Activated CD4-positive, alpha-beta T cell treated with anti-CD3 and anti-CD28 coated beads, Interleukin-2, Interleukin-4, amounts not matched to agents 100 ng/mL and 50 ng/mL, durations not matched to agents 16 hours and 8 hours (primary cell): Measurements from ENCODE around the gene PCK2.

Source experiments
- DNase-seq: peaks from one replicate; pipeline ENCODE4 v3.0.0-alpha.2; 2020; ENCODE audit warnings: low spot score

The PCK2 gene

GRCh38 chr14:24060984-24061913 is 32.9 kb upstream of the PCK2 start:
- DNase-seq, result no peak

DNA sequence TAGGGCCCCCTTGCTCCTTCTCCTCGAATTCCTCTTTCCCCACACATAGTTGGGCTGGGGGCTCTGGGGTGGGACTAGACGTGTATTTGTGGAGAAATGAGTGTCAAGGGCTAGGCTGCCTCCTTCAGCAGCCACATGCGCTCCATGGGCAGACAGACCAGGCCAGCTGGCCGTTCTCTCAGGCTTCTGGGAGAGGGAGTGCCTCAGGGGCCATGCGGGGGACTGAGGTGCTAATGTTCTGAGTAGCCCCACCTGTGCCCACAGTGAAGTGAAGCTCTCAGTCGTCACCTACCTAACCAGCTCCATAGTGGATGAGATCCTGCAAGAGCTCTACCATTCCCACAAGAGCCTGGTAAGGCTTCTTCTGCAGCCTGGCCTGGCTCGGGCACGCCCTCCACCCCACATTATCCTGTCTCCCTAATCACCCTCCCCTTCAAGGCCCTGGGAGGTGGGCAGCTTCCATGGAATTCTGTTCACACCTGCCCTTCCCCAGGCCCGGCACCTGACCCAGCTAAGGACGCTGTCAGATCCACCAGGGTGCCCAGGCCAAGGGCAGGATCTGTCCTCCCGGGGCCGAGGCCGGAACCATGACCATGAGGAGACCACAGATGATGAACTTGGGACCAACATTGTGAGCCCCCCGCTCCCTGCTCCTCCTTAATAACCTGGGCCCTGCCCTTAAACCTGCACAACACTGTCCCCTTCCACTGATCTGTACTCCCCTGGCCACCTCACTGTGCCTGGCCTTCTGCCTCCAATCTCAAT is 31.7 kb upstream of the PCK2 start:
- DNase-seq, result no peak

- DNase-seq, result no peak
These were observed 30.8 kb upstream of the PCK2 start for GRCh38 chr14:24063263-24063836.

- DNase-seq, result no peak
These were observed 29.9 kb upstream of the PCK2 start for GRCh38 chr14:24064091-24064795.

DNA sequence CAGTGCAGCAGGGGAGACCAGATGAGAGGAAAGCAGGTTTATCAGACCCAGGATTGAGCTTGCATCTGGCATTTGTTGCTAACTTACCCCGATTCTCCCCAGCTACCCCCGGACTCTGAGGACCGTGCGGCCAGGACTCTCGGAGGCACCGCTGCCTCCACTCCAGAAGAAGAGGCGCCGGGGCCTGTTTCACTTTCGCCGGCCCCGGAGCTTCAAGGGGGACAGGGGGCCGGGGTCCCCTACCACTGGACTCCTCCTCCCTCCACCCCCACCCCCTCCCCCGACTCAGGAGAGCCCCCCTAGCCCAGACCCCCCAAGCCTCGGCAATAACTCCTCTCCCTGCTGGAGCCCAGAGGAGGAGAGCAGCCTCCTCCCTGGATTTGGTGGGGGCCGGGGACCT is 29.3 kb upstream of the PCK2 start:
- DNase-seq, result no peak

GRCh38 chr14:24065408-24065807 is 28.7 kb upstream of the PCK2 start:
- no peak for DNase-seq

DNA sequence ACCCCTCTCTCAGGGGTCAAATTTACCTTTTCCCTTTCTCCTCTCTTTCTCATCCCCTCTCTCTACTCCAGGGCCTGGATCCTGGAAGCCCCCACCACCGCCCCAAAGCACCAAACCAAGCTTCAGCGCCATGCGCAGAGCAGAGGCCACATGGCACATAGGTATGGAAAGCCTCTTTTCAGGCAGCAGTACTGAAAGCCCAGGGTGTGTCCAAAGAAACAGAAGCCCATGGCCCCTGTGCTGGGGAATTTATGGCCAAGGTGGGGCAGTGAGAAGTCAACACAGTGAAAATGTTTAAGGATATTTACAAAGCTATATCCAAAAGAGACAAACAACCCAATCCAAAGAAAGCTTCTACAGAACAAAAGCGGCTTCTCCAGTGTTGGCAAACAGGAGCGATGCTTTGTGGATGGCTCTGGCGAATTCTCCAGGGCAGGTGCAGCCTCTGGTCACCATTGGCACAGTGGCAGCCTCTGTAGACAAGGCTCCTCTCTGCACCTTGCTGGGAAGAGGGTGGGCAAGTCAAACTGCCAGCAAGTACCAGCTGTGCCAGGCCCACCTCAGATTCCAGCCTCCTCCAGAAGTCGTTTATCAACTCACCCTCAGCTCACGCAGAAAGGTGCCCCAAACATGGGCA is 27.5 kb upstream of the PCK2 start:
- no peak for DNase-seq

- no peak for DNase-seq
These were observed 26.7 kb upstream of the PCK2 start for GRCh38 chr14:24067133-24068082.

DNA sequence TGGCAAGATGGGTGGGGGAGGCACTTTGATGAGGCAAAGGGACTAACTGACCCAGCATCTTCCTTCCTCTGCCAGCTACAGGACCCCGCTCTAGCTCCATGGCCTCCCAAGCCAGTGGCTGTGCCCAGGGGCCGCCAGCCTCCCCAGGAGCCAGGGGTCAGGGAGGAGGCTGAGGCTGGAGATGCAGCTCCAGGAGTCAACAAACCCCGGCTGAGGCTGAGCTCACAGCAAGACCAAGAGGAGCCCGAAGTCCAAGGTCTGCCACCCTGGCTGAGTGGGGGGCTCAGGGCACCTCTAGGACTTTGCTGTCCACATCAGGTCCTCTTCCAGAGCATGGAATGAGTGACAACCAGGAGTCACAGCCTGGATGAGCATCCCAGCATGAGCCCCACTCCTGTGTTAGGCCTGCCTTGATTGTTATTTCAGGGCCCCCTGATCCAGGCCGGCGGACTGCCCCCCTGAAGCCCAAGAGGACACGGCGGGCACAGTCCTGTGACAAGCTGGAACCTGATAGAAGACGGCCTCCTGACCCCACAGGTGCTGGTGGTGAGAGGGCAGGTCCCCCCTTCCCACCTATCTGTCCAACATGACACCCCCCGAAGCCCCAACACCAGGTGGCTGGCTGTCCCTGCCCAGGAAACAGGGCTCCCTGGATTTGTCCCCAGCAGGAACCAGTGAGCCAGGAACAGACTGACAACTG is 25.2 kb upstream of the PCK2 start:
- DNase-seq, result no peak

DNA sequence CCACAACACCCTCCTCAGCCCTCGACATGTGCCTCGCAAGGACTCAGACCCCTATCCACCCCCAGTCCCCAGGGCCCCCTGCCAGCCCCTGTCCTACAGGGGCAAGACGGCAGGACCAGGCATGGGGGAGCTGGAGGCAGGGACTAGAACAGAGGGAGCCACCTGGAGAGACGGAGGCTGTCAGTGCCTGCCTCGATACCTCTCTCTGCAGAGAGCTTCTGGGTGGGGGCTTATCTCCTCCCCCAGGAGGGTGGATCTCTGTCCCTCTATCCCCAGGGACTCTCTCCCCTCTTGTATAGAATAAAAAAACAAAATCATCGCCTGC is 24.7 kb upstream of the PCK2 start:
- DNase-seq, result no peak

- no peak for DNase-seq
These were observed 23.6 kb upstream of the PCK2 start for GRCh38 chr14:24070285-24071143.

DNA sequence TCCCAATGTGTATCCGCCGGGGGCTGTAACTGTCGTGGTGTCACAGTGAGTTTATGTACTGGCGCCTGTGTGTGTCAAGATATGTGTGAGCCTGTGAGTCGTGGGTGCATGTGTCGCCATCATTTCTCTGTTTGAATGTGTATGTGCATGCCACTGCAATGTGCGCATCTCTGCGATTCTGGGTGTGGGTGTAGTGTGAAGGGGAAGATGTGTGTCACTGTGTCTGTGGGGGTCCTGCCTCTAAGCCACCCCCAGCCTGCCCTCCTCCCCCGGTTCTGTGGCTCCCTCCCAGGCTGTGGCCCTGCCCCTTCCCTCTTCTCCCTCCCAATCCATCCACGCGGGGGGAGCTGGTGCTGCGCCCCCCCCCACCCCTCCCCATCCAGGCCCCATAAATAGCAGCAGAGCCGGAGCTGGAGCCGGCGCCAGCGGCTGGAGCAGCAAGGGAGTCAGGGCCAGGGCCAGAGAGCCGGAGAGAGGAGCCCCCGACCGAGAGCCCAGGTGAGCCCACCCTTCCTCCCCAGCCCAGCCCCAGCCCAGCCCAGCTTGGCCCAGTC is 22.9 kb upstream of the PCK2 start, which contains the start of gene CPNE6:
Gene CPNE6, plus strand, starts transcription at position 419 of the 554 bp plus-strand sequence. CDS start 1,375 bp downstream, outside the sequence.
- peak; percentile 15 for DNase-seq

- no peak for DNase-seq
These were observed 22.2 kb upstream of the PCK2 start for GRCh38 chr14:24071836-24072430.

DNA sequence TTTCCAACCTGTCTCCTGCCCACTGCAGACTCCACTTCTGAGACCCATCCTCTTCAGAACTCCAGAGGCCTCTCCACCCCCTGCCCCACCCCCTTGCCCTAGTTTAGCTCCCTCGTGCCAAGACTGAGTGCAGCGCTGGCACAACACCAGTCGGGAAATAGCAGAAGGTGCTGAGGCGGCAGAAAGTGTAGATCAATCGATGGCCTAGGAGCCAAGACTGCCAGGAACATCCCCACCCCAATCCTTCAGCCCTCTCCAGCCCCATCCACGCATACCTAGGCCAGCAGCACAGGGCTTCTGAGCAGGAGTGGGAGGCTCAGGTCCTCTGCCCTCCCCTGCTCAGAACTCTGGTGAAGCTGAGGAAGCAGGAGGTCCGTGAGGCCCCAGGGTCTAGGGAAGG is 21.7 kb upstream of the PCK2 start:
- DNase-seq, result no peak

GRCh38 chr14:24072881-24073877 is 20.9 kb upstream of the PCK2 start:
- DNase-seq, result no peak

- DNase-seq, result no peak
These were observed 19.3 kb upstream of the PCK2 start for GRCh38 chr14:24074625-24075484.
